Nasal cavity respiratory epithelium epithelial cell of viscerocranial mucosa (primary cell): Measurements from ENCODE around the gene DUSP3. TPM values are rescaled to one million over a fixed set of nuclear protein-coding genes. Genes with fewer than 3 reads are reported as not detected.

ENCODE experiments used
- total RNA-seq: library from RNA; depleted of rRNA; stranded (reverse); fragments of >200 nt; gene quantifications from 2 replicates; pipeline ENCODE4 v1.2.3, GENCODE V29; 2014

Gene DUSP3
- 42.0 and 63.9 TPM in 2 replicates for total RNA-seq

DNA sequence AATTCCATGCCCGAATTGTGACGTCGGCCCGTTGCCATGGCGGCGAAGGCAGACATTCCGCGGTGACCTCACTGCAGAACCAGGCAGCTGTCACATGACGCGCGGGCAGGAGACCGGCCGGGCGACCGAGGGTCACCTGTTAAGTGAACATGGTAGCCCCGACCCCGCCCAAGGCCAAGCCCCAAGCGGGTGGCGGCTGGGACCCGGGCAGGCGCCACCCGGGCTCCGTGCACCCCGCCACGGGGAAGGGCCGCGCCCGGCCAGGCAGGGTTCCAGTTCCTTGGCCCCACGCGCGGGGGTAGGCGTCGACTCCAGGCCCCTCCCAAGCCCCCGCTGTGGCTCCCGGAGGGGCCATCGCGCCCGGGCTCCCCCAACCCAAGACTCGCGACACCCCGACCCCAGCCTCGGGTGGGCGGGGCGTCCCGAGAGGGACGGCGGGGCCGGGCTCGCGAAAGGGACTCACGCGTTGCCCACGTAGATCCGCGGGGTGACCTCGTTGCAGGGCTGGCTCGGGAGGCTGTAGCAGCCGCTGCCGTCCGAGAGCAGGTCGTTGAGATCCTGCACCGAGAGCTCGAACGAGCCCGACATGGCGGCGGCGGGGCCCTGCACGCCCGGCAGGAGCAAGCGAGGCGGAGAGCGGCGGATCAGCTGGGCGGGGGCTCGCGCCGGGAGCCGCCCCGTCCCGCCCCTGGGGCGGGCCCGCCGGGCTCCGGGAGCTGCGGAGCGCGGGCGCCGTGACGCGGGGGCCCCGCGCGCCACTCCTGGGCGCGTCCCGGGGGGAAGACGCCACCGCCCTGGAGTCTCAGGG, at the start of gene DUSP3:
DUSP3 (minus strand) TSS at position 641 of the 808 bp plus-strand sequence; CDS start at position 588, 53 bp downstream.

GRCh38 chr17:43780135-43780534, 1.4 kb upstream of the DUSP3 start, which contains the start of gene CFAP97D1:
TSS of gene CFAP97D1 (plus strand) at chr17:43780435. CDS start at chr17:43780463, 28 bp downstream.

GRCh38 chr17:43758497-43759174, 20.1 kb downstream of the DUSP3 start, which contains the start of gene SOST:
TSS of gene SOST (minus strand) at chr17:43758791. CDS start at chr17:43758741, 50 bp downstream.

Other genes starting within 250 kb of the DUSP3 start
- gene ETV4, start 232.6 kb downstream of the DUSP3 start, total RNA-seq: 2.3 and 4.8 TPM in 2 replicates
- gene MEOX1, start 117.1 kb downstream of the DUSP3 start, total RNA-seq: 0.34 TPM in 1 of 2 replicates, not detected in the other
- not detected in 2 replicates for gene SOST, start 20.2 kb downstream of the DUSP3 start, total RNA-seq
- under 0.01 and 0.07 TPM in 2 replicates for gene CFAP97D1, start 1.5 kb upstream of the DUSP3 start, total RNA-seq
- 5.8 and 10.0 TPM in 2 replicates for gene MPP3, start 54.2 kb upstream of the DUSP3 start, total RNA-seq
- not detected in 2 replicates for gene CD300LG, start 68.2 kb upstream of the DUSP3 start, total RNA-seq
- 0.28 TPM in 1 of 2 replicates, not detected in the other for gene MPP2, start 128.6 kb upstream of the DUSP3 start, total RNA-seq
- gene PPY, start 163.5 kb upstream of the DUSP3 start, total RNA-seq: not detected in 2 replicates
- gene PYY, start 175.0 kb upstream of the DUSP3 start, total RNA-seq: 0.68 TPM in 1 of 2 replicates, not detected in the other
- gene NAGS, start 225.6 kb upstream of the DUSP3 start, total RNA-seq: 11.8 and 19.5 TPM in 2 replicates
- gene TMEM101, start 236.0 kb upstream of the DUSP3 start, total RNA-seq: 39.7 and 63.2 TPM in 2 replicates